Left lung (tissue), 10 donors: ENCODE data around the gene FARP1. TPM values are rescaled to one million over a fixed set of nuclear protein-coding genes. Genes with fewer than 3 reads are reported as not detected.

Experiments
- ATAC-seq: fragments of 200-7000 bp; cut with Tn5 transposase; one replicate; pipeline ENCODE4 v1.9.1; 2020; ENCODE audit warnings: moderate library complexity
- DNase-seq, 4 donors: peaks; one replicate each; pipeline ENCODE4 v3.0.0-alpha.2; 2013 to 2020
- H3K27ac ChIP-seq, 2 donors: fragments of 200-600 bp; sonication (generic) in 1 of 2; one replicate each; pipeline versions ENCODE4 v1.5.0 to v1.8.0; 2020 to 2021
- H3K27me3 ChIP-seq, 2 donors: fragments of 200-600 bp; sonication (generic) in 1 of 2; one replicate each; pipeline versions ENCODE4 v1.5.0 to v1.8.0; 2020 to 2021
- H3K36me3 ChIP-seq, 2 donors: fragments of 200-600 bp; sonication (generic) in 1 of 2; one replicate each; pipeline versions ENCODE4 v1.5.0 to v1.8.0; 2020 to 2021
- H3K4me1 ChIP-seq, 2 donors: fragments of 200-600 bp; one replicate each; pipeline ENCODE4 v1.8.0; 2021
- H3K4me3 ChIP-seq, 2 donors: fragments of 200-600 bp; sonication (generic) in 1 of 2; one replicate each; pipeline versions ENCODE4 v1.5.0 to v1.8.0; 2020 to 2021; ENCODE audit warnings: mild to moderate bottlenecking in 1 of 2
- H3K9me3 ChIP-seq, 2 donors: fragments of 200-600 bp; sonication (generic) in 1 of 2; one replicate each; pipeline versions ENCODE4 v1.5.0 to v1.8.0; 2020 to 2021
- intact Hi-C, 2 donors: fragments of 100-400 bp; cut with DNase I; formaldehyde crosslinking; loops; one replicate each; pipeline versions ENCODE4 v1.11.2 to v1.14.2; 2022
- polyA plus RNA-seq, 6 donors: library from polyadenylated mRNA; unstranded; fragments of 120-200 nt; gene quantifications; one replicate each; pipeline ENCODE4 v1.2.1, GENCODE V29; 2013; ENCODE audit not compliant: insufficient read length in 6 of 6
- total RNA-seq, 2 donors: library from RNA; stranded (reverse); fragmentation: NEBNext Ultra II Directional; extraction: Animal tissue kit (Norgen Biotek cat#: 25700); gene quantifications; one replicate each; pipeline ENCODE4 v1.2.1, GENCODE V29; 2021
- TF ChIP-seq, protein P1 (sequence below), 2 donors: fragments of 200-600 bp; sonication (generic) in 1 of 2; IDR thresholded peaks; one replicate each; pipeline versions ENCODE4 v1.5.0 to v1.8.0; 2021; ENCODE audit warnings: antibody characterized with exemption in 2 of 2
- donor health status: DM: no; HTN: yes; CAD: no.
- donor health status: DM: no; HTN: no; CAD: no.

The FARP1 gene
- total and polyA plus RNA-seq, 8 donors, result 78.9 to 142 (median 132) TPM

- no peaks in the 10 kb centered on the region for H3K9me3 ChIP-seq
- H3K27ac ChIP-seq, result no peak overlapping the region
These were observed 44.4 kb upstream of the FARP1 start for GRCh38 chr13:98098516-98098915.

GRCh38 chr13:98099627-98100026, 43.3 kb upstream of the FARP1 start:
- Histone ChIP-seq H3K4me1 (no peaks in the 10 kb centered on the region), H3K36me3 (no peaks in the 10 kb centered on the region), H3K27ac (no peak overlapping the region), H3K27me3 (no peaks in the 10 kb centered on the region), H3K4me3 (no peak overlapping the region), H3K9me3 (no peaks in the 10 kb centered on the region)
- DNase-seq (no peak), ATAC-seq (no peak)
- TF ChIP-seq, protein P1, sequence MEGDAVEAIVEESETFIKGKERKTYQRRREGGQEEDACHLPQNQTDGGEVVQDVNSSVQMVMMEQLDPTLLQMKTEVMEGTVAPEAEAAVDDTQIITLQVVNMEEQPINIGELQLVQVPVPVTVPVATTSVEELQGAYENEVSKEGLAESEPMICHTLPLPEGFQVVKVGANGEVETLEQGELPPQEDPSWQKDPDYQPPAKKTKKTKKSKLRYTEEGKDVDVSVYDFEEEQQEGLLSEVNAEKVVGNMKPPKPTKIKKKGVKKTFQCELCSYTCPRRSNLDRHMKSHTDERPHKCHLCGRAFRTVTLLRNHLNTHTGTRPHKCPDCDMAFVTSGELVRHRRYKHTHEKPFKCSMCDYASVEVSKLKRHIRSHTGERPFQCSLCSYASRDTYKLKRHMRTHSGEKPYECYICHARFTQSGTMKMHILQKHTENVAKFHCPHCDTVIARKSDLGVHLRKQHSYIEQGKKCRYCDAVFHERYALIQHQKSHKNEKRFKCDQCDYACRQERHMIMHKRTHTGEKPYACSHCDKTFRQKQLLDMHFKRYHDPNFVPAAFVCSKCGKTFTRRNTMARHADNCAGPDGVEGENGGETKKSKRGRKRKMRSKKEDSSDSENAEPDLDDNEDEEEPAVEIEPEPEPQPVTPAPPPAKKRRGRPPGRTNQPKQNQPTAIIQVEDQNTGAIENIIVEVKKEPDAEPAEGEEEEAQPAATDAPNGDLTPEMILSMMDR (IDR thresholded peaks at IDR 0.05), result no peak
- intact Hi-C loops, result no loop called here

More at GRCh38 chr13:98098516-98098915, 44.4 kb upstream of the FARP1 start:
- DNase-seq (peak in 1 of 4 donors; percentile 22), ATAC-seq (no peak)
- H3K4me1 ChIP-seq, result no peaks in the 10 kb centered on the region
- H3K4me3 ChIP-seq, result no peak overlapping the region
- intact Hi-C loops, result no loop called here
- no peaks in the 10 kb centered on the region for H3K36me3 ChIP-seq
- TF ChIP-seq, protein P1 (IDR thresholded peaks at IDR 0.05), result no peak
- no peaks in the 10 kb centered on the region for H3K27me3 ChIP-seq

- intact Hi-C loops, result no loop called here
These were observed 42.4 kb upstream of the FARP1 start for GRCh38 chr13:98100481-98100880.

GRCh38 chr13:98103531-98103930, 39.4 kb upstream of the FARP1 start:
- H3K4me1 ChIP-seq, result peaks cover 0 to 5% of the 10 kb centered on the region in 2 donors
- intact Hi-C loops, result no loop called here

More at GRCh38 chr13:98100481-98100880, 42.4 kb upstream of the FARP1 start:
- DNase-seq, result no peak
- no peak for ATAC-seq
- Histone ChIP-seq H3K9me3 (no peaks in the 10 kb centered on the region), H3K27ac (no peak overlapping the region), H3K4me3 (no peak overlapping the region), H3K4me1 (peaks cover 0 to 4% of the 10 kb centered on the region in 2 donors), H3K27me3 (no peaks in the 10 kb centered on the region), H3K36me3 (no peaks in the 10 kb centered on the region)
- TF ChIP-seq, protein P1 (IDR thresholded peaks at IDR 0.05), result no peak

GRCh38 chr13:98103942-98104880, 38.7 kb upstream of the FARP1 start:
- TF ChIP-seq, protein P1 (IDR thresholded peaks at IDR 0.05), result no peak
- Histone ChIP-seq H3K4me1 (peaks cover 0 to 5% of the 10 kb centered on the region in 2 donors), H3K36me3 (no peaks in the 10 kb centered on the region), H3K27me3 (no peaks in the 10 kb centered on the region), H3K4me3 (no peak overlapping the region), H3K27ac (no peak overlapping the region), H3K9me3 (no peaks in the 10 kb centered on the region)
- intact Hi-C loops, result no loop called here
- ATAC-seq (no peak), DNase-seq (no peak)

More at GRCh38 chr13:98103531-98103930, 39.4 kb upstream of the FARP1 start:
- ATAC-seq (no peak), DNase-seq (no peak)
- Histone ChIP-seq H3K9me3 (no peaks in the 10 kb centered on the region), H3K4me3 (no peak overlapping the region), H3K27me3 (no peaks in the 10 kb centered on the region), H3K27ac (no peak overlapping the region), H3K36me3 (no peaks in the 10 kb centered on the region)
- TF ChIP-seq, protein P1 (IDR thresholded peaks at IDR 0.05), result no peak
